NCI-H2171 (cell line): Measurements from ENCODE around the gene DENND4C.
"Not testable (repeated sequence)": the region's sequence is repeated elsewhere in the genome, so short reads cannot be mapped to it uniquely, and the experiment has no call there.

Source experiments
- DNase-seq: peaks from one replicate; lab custom pipeline; 2025; lab: John Stamatoyannopoulos, UW

Gene DENND4C

DNA sequence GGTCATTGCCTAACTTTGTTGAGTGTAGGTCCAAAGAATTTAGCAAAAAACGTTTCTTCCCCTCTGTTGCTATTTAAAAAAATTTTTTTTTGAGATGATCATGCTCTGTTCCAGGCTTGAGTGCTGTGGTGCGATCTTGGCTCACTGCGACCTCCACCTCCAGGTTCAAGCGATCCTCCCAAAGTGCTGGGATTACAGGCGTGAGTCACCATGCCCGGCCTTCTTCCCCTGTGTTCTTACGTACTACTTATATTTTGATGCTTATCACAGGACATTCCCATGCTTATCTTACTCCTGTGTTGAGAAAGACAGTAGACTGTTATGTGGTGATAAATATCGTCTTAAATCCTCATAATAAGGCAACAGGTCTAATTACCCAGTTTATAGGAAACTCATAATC, 180.8 kb downstream of the DENND4C start:
- DNase-seq: no peak

DNA sequence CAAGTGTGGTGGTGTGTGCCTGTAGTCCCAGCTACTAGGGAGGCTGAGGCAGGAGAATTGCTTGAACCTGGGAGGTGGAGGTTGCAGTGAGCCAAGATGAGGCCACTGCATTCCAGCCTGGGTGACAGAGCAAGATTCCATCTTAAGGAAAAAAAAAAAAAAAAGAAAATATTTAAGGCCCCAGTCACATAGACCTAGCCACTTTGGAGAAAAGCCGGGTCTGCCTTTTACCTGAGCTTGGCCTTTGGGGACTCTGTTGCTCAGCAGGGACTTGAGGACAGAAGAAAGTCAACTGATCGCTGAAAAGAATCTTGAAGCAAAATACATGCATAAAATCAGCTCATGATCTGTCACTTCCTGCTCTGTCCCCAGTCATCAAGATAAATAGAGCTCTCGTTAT, 183.0 kb downstream of the DENND4C start:
- DNase-seq: not testable (repeated sequence)

DNA sequence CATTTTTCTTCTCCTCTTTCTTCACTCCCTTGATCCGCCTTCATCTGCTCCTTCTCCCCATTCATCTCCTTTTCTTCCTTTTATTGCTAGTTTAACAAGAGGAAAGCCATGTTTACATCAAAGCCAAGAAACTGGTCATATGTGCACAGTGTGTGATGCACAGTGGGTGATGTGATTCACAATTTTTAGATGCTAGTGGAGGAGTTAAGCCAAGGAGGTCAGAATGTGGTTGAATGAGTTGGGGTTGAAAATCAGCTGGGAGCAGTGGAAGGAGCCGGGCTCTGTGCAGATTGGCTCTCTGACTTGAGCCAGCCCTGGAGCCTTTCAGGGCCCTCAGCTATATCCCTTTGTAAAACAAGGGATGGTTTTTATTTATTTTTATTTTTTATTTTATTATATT, 185.7 kb downstream of the DENND4C start:
- DNase-seq: no peak

DNA sequence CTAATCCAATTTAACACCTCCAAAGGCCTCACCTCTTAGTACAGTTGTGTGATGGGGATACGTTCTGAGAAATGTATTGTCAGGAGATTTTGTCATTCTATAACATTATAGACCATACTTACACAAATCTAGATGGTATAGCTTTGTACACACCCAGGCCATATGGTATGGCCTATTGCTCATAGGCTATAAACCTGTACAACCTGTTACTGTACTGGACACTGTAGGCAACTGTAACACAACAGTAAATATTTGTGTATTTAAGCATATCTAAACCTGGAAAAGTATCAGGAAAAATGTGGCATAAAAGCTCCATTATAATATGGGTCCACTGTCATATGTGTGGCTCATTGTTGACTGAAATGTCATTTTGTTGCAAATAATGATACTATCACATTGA, 190.4 kb downstream of the DENND4C start:
- no peak for DNase-seq
